ENCODE results near the gene CTXN1. TPM values are rescaled to one million over a fixed set of nuclear protein-coding genes. Genes with fewer than 3 reads are reported as not detected.

The CTXN1 gene
- total RNA-seq, 1 donor from 2014 or later, result 55.9 TPM

DNA sequence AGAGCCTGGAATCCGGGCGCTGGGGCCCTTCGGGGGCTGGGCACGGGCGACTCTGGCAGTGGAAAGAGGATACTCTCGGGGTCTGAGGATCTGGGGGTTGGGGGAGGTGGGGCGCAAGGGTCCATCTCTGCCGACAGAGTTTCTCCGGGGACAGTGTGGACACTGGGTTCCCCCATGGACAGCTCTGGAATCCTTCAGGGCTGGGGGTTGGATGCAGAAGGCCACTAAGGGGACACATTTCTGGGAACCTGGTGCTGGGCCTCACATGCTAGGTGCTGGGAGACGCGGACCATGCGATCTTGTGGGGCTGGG is 9.0 kb downstream of the CTXN1 start:
- peak overlapping the region; percentile 41 for H3K27ac Mint-ChIP-seq (ENCODE audit: unreplicated experiment)
- FAIRE-seq (no peak), DNase-seq (ENCODE audit: low read depth) (no peak)
- no peaks in the 10 kb centered on the region for H3K9me3 Mint-ChIP-seq (ENCODE audit: unreplicated experiment)
- H2AFZ ChIP-seq (ENCODE audit: low read depth, low read length), result no peak overlapping the region
- no peaks in the 10 kb centered on the region for H3K9me3 ChIP-seq (ENCODE audit: insufficient read depth, low read depth, low read length)
- H3K9ac ChIP-seq (ENCODE audit: low read length), result no peak overlapping the region
- peaks cover 3% of the 10 kb centered on the region for H3K4me1 Mint-ChIP-seq (ENCODE audit: low read depth, unreplicated experiment)
- peak overlapping the region; percentile 83 for H3K4me3 Mint-ChIP-seq (ENCODE audit: unreplicated experiment)
- H3K27me3 ChIP-seq (ENCODE audit: insufficient read depth, low read length), result peaks cover 22% of the 10 kb centered on the region
- H3K79me2 ChIP-seq (ENCODE audit: insufficient read depth, low read length), result peaks cover 5% of the 10 kb centered on the region
- peak overlapping the region; percentile 78 for H3K4me2 ChIP-seq (ENCODE audit: low read length)
- H3K36me3 ChIP-seq (ENCODE audit: insufficient read depth, low read length), result no peaks in the 10 kb centered on the region
- H4K20me1 ChIP-seq (ENCODE audit: insufficient read depth, low read length), result peaks cover 15% of the 10 kb centered on the region
- H3K27me3 Mint-ChIP-seq (ENCODE audit: low read depth, unreplicated experiment), result peaks cover 13% of the 10 kb centered on the region
- H3K4me1 ChIP-seq (ENCODE audit: insufficient read depth, low read length), result peaks cover 30% of the 10 kb centered on the region
- no peak overlapping the region for H3K4me3 ChIP-seq (ENCODE audit: insufficient read depth, low read depth, low read length)
- no peak overlapping the region for H3K27ac ChIP-seq (ENCODE audit: low read depth, low read length)
- TF ChIP-seq, protein P1, sequence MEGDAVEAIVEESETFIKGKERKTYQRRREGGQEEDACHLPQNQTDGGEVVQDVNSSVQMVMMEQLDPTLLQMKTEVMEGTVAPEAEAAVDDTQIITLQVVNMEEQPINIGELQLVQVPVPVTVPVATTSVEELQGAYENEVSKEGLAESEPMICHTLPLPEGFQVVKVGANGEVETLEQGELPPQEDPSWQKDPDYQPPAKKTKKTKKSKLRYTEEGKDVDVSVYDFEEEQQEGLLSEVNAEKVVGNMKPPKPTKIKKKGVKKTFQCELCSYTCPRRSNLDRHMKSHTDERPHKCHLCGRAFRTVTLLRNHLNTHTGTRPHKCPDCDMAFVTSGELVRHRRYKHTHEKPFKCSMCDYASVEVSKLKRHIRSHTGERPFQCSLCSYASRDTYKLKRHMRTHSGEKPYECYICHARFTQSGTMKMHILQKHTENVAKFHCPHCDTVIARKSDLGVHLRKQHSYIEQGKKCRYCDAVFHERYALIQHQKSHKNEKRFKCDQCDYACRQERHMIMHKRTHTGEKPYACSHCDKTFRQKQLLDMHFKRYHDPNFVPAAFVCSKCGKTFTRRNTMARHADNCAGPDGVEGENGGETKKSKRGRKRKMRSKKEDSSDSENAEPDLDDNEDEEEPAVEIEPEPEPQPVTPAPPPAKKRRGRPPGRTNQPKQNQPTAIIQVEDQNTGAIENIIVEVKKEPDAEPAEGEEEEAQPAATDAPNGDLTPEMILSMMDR (IDR thresholded peaks at IDR 0.05; ENCODE audit: insufficient read depth, low read depth, low read length), result no peak
- peak; percentile 85 for TF ChIP-seq EZH2 (IDR thresholded peaks at IDR 0.05; ENCODE audit: insufficient read depth, low read length)
- no peaks in the 10 kb centered on the region for H3K36me3 Mint-ChIP-seq (ENCODE audit: low read depth, unreplicated experiment)

DNA sequence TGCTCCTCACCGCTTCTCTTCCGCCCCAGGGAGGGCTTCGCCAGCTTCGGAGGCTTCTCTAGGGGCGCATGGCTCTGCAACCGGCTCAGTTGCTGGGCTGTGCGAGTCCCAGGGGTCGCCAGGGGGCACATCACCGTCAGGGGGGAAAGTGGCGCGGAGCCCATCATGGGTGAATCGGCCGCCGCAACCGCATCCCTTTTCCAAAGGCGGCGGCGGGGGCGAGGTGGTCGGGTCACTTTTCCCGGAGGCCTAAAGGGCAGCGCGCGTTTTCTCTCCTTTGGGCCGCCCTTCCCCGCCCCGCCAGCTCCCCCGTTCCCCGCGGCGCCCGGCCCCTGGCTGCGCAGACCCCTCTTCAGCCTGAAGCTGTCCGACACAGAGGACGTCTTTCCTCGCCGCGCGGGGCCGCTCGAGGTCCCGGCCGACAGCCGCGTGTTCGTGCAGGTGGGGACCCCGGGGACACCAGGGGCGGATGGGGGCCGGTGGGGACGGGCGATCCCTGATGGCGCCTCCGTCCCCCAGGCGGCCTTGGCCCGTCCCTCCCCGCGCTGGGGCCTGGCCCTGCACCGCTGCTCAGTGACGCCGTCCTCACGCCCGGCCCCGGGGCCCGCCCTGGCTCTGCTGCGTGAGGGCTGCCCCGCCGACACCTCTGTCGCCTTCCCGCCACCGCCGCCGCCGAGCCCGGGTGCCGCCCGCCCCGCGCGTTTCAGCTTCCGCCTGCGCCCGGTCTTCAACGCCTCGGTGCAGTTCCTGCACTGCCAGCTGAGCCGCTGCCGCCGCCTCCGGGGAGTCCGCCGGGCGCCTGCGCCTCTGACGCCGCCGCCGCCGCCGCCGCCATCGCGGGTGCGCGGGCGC is 9.6 kb downstream of the CTXN1 start:
- peaks cover 25% of the 10 kb centered on the region for H3K4me1 ChIP-seq (ENCODE audit: insufficient read depth, low read length)
- H4K20me1 ChIP-seq (ENCODE audit: insufficient read depth, low read length), result peaks cover 14% of the 10 kb centered on the region
- Mint-ChIP-seq H3K4me1 (ENCODE audit: low read depth, unreplicated experiment) (peaks cover 3% of the 10 kb centered on the region), H3K9me3 (ENCODE audit: unreplicated experiment) (no peaks in the 10 kb centered on the region), H3K36me3 (ENCODE audit: low read depth, unreplicated experiment) (peaks cover 2% of the 10 kb centered on the region), H3K27me3 (ENCODE audit: low read depth, unreplicated experiment) (peaks cover 13% of the 10 kb centered on the region), H3K27ac (ENCODE audit: unreplicated experiment) (no peak overlapping the region), H3K4me3 (ENCODE audit: unreplicated experiment) (no peak overlapping the region)
- FAIRE-seq (no peak), DNase-seq (ENCODE audit: low read depth) (no peak)
- no peaks in the 10 kb centered on the region for H3K36me3 ChIP-seq (ENCODE audit: insufficient read depth, low read length)
- H2AFZ ChIP-seq (ENCODE audit: low read depth, low read length), result no peak overlapping the region
- no peak overlapping the region for H3K9ac ChIP-seq (ENCODE audit: low read length)
- H3K4me2 ChIP-seq (ENCODE audit: low read length), result peak overlapping the region; percentile 78
- no peak overlapping the region for H3K4me3 ChIP-seq (ENCODE audit: insufficient read depth, low read depth, low read length)
- H3K79me2 ChIP-seq (ENCODE audit: insufficient read depth, low read length), result no peaks in the 10 kb centered on the region
- no peaks in the 10 kb centered on the region for H3K9me3 ChIP-seq (ENCODE audit: insufficient read depth, low read depth, low read length)
- H3K27me3 ChIP-seq (ENCODE audit: insufficient read depth, low read length), result peaks cover 22% of the 10 kb centered on the region
- no peak overlapping the region for H3K27ac ChIP-seq (ENCODE audit: low read depth, low read length)
- TF ChIP-seq, protein P1 (IDR thresholded peaks at IDR 0.05; ENCODE audit: insufficient read depth, low read depth, low read length), result no peak
- TF ChIP-seq EZH2 (IDR thresholded peaks at IDR 0.05; ENCODE audit: insufficient read depth, low read length), result peak; percentile 85
